ENCODE data around the gene COG5.
"Not testable (repeated sequence)": the region's sequence is repeated elsewhere in the genome, so short reads cannot be mapped to it uniquely, and the experiment has no call there.

Gene COG5

DNA sequence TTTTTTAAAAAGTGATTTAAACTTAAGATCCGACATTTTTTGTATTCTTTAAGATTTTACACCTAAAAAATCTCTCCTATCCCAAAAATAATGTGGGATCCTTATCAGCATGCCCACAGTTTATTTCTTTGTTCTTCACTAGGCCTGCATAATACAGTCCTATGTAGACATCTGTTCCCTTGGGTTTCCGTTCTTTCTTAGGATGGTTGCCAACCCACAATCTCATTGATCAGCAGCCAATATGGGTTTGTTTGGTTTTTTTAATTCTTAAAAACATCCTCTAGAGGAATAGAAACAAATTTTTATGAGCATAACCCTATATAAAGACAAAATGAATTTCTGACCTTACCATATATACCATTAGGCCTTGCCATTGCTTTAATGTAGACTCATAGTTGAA lies 403.3 kb downstream of the COG5 start:
- no peak for DNase-seq (ENCODE audit: low spot score)

DNA sequence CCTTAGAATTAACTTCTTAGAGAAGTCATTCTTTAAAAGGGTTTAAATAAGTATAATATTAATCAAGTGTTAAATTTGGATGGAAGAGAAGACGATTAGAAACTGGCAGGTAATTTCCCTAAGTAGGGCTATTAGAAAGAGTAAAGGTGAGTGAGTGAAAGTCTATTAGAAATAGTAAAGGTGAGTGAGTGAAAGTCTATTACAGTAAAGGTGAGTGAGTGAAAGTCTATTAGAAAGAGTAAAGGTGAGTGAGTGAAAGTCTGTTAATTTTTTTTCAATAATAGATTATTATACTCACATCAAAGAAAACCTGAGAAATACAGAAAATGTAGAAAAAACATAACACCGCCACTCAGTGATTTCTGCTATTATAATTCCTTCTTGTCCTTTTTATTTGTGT lies 405.7 kb downstream of the COG5 start:
- no peak for DNase-seq (ENCODE audit: low spot score)

DNA sequence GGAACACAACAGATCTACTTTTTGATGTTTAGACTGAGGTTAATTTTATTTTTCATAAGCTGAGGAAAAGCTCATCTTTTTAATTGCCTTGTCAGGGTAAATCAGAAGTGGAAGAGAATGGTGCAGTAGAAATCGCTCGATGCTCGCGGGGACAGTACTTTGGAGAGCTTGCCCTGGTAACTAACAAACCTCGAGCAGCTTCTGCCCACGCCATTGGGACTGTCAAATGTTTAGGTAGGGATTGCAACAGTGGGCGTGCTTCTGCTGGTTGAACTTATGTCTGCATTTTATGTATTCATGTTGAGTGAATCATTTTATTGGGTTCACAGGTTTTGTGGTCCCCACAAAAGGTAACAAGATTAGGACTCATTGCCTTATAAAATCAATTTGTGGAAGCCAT lies 406.6 kb downstream of the COG5 start:
- DNase-seq (ENCODE audit: low spot score), result no peak

DNA sequence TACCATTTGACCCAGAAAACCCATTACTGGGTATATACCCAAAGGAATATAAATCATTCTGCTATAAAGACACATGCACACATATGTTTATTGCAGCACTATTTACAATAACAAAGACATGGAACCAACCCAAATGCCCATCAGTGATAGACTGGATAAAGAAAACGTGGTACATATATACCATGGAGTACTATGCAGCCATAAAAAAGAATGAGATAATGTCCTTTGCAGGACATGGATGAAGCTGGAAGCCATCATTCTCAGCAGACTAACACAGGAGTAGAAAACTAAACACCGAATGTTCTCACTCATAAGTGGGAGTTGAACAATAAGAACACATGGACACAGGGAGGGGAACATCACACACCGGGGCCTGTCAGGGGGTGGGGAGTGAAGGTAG lies 408.0 kb downstream of the COG5 start:
- not testable (repeated sequence) for DNase-seq (ENCODE audit: low spot score)

DNA sequence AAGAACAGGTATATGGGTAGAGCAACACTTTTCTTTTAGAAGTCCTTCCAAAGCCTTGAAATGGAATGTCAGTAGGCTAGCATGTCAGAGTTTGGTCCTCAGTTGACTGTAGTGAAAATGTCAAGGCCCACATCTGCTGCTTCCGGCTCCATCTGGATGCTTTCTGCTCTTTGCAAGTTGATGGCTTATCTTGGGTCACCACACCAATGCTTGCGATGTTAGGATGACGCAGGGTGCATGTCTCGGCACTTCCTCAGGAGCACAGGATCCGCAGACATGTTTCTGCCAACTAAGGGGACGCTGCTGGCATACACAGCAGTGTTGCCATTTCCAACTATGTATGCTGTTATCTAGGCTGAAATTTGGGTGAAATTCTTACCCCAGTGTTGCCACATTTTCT lies 408.9 kb downstream of the COG5 start:
- DNase-seq (ENCODE audit: low spot score), result no peak

DNA sequence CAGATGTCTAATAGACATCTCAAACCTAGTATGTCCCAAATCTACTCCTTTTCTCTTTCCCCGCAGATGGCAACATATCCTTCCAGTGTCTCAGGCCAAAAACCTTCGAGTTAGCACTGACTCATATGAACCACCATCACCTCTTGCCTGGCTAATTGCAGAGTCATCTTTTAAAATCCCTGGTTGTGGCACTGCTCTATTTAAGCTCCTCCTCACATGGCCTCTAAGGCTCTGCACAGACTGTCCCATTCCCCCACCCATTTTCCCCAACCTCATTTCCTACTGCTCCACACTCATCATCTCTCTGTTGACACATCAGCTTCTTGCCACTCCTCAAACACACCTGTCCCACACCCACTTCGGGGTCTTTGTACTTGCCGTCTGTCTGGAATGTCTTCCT lies 411.7 kb downstream of the COG5 start:
- peak; percentile 14 for DNase-seq (ENCODE audit: low spot score)

Data from AG08395 (cell line).